HG02642 (cell line): ENCODE results near the gene TMEM158.

Experiments
- ATAC-seq: cut with Tn5 transposase; IDR thresholded peaks from one replicate; pipeline ENCODE4 v1.9.1; 2021; ENCODE audit warnings: mild to moderate bottlenecking; ENCODE audit not compliant: unreplicated experiment, poor library complexity

TMEM158 gene

GRCh38 chr3:45207446-45207845 is 18.6 kb downstream of the TMEM158 start:
- no peak for ATAC-seq

- ATAC-seq: no peak
Measured at GRCh38 chr3:45205126-45205525, 21.0 kb downstream of the TMEM158 start.

- ATAC-seq: no peak
Measured at GRCh38 chr3:45204136-45204535, 22.0 kb downstream of the TMEM158 start.

- no peak for ATAC-seq
Measured at GRCh38 chr3:45199837-45200648, 26.0 kb downstream of the TMEM158 start.

DNA sequence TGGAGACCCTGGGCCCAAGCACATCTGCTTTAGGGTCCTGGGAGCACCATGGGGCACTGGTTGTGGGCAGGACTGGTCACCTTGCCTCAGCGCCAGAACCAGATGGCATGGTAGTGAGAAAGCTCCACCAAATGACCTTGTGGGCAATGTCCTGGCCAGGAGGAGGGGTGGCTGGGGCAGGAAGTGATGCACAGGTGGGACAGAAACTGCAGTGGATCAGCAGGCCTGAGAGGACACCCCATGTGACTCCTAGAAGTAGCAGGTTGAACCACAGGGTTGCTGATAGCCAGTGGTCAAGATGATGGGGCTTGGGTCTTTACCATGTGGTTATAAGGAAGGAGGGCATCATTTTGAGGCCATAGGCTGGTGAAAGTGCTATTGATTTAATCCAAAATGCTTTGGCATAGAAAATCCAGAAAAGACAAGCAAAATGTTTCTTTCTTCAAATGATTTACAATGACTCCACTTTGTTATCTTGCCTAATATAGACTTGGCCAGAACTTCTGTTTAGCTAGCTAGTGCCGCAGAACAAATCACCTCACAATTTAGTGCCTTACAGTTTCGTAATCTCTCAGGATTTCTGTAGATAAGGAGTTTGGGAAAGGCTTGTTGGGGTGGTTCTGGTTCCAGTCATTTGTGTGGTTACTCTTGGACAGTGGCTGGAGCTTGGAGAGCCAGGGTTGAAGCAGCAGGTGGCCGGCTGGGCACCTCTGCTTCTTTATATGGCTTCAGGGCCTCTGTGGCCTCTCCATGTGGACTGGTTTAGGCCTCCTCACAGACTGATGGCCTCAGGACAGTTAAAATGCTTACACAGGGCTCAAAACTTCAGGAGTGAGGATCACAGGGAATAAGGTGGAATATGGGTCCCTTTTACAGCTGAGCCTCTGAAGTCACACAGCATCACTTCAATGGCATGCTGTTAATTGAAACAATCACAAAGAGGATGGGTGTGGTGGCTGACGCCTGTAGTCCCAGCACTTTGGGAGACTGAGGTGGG is 27.5 kb downstream of the TMEM158 start:
- no peak for ATAC-seq

GRCh38 chr3:45194791-45195190 is 31.3 kb downstream of the TMEM158 start:
- no peak for ATAC-seq

GRCh38 chr3:45191924-45192417 is 34.1 kb downstream of the TMEM158 start:
- ATAC-seq: no peak

DNA sequence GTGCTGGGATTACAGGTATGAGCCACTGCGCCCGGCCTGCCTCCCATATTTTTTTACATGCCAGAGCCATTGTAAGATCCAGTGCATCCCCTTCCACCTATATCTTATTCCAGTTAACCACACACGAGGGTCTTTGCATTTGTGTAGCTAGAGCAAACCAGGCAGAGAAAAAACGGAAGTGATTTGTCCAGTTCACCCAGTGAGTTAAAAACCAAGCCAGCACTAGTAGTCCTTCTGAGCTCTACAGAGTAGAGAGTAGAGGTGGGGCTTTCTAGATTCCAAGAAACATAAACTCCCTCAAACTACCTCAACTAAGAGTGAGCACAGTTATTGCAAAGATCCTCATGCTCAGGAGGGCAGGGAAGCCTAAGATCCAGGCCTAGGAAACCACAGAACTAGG is 34.7 kb downstream of the TMEM158 start:
- no peak for ATAC-seq

DNA sequence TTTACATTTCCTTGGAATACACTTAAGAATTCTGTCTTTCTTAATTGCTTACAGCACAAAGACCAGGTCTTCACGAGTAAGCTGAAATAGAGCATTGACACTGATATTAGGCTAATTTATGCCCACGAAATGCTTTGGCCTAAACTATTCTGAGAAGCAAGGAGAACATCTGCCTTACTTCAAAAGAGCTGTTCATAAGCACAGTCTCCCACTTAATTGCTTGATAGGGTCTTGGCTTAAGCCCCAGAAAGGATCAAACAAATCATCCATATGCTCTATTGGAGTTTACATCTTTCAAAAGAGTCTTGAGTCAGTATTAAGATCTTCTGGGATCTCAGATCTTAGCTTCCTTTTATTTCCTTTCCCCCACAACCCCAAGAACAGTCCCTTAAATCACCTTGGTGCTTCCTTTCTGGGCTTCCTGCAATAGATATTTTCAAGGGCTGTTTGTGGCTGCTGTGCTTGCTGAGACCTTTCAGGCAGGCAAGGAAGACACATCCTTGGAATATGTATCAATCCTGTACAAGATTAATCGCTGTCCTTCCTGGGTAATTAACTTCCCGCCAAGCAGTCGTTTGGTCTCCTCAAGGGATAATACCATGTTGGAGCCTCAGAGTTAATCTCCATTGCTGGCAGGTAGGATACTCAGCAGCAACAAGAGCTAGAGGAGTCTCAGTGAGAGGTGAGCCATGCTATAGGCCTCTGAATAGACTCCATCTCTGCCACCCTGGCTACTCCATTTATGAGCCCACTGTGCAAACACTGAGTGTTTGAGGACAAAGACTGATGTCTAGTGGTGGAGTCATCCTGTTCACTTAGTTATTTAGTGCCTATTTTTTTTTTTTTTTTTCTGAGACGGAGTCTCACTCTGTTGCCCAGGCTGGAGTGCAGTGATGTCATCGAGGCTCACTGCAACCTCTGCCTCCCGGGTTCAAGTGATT is 37.1 kb downstream of the TMEM158 start:
- no peak for ATAC-seq

- ATAC-seq: no peak
Measured at GRCh38 chr3:45187694-45188141, 38.4 kb downstream of the TMEM158 start.

- ATAC-seq: no peak
Measured at GRCh38 chr3:45186871-45187270, 39.2 kb downstream of the TMEM158 start.

DNA sequence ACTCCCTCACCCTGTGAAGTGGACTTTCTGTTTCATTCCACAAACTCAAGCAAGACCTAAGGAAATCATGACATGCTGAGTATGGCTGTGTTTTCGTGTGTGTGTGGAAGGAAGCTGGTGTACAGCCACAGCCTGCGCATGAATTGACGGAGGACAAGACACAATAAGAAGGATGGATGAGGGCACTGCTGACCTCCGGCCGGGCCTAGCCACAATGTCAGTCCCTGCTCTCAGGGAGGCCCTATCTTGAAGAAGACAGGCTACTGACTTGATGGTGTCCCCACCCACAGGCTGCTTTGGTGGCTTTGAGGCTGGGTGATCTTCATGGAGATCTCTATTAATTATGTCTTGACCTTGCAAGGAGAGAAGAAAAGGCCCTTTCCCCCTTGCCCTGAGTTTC is 40.6 kb downstream of the TMEM158 start:
- ATAC-seq: no peak

DNA sequence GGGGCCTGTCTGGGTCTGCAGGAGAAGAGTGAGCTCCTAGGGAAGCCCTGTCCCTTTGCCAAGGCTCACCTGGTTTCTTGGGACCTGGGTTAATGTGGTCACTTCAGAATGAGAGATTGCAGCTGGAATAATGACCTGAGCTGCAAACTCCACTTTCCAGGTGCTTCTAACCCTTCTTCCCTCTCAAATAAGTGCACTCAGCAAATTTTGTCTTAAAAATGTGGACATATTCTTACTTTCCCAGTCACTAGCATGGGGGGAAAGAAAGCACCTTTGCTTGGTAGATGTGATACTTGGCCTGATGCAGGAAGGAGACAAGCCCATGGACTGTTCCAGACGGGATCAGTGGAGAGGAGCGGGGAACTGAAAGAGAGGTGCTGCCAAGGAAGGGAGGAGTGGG is 41.0 kb downstream of the TMEM158 start:
- ATAC-seq: no peak

DNA sequence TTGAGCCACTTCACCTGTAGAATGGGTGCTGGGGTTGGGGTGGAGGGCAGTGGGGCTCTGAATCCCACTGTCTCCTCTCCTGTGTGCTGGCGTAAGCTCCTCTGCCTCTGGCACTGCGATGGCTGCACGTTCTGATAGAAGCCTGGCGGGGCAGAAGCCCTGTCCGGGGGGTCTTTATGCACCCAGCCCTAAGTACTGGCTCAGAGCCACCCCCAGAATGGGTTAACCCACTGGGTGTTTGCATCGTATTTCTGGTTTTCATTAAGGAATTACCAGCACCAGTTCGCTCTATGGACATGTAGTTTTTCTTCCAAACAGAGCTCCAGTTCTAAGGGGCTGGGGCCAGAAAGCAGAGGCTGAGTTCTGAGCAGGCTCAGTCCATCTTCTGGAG is 42.2 kb downstream of the TMEM158 start:
- ATAC-seq: no peak

DNA sequence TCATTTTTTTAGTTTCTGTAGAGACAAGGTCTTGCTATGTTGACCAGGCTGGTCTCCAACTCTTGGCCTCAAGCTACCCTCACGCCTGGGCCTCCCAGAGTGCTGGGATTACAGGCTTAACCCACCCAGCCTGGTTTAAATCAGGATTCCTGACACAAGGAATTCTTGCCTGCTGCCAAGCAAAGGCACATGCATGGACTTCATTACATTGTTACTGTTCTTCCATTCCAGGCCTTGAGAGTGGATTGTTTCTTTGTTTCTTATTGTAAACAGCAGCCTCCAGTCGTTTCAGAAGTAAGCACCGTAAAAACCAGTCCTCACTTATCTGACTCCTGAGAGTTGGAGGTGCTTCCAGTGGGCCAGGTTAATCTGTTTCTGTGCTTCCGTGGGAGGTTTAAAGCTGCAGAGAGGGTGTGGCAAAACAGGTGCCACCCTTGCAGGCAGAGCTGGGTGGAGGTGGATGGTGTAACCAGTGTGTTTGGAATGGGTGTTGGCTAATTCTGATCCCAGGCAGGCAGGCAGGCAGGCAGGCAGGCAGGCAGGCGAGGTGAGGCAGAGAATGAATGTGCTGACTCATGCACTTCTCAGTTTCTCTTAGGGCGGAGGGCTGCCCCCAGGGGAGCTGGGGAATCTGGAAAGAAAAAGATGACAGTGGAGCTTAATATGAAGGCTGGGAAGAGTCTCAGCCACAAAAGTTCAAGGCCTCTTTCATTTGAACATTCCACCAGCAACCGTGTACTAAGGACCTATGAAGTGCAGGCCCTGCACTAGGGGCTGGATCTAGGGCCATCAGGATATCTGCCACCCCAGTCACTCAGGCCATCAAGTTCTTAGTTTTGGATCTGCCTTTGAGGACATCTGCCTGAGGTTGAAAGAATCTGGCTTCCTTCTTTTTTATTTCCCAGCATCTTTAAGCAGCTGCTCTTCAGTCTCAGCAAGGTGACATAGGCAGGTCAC is 42.9 kb downstream of the TMEM158 start:
- no peak for ATAC-seq

GRCh38 chr3:45181496-45181895 is 44.6 kb downstream of the TMEM158 start:
- no peak for ATAC-seq

DNA sequence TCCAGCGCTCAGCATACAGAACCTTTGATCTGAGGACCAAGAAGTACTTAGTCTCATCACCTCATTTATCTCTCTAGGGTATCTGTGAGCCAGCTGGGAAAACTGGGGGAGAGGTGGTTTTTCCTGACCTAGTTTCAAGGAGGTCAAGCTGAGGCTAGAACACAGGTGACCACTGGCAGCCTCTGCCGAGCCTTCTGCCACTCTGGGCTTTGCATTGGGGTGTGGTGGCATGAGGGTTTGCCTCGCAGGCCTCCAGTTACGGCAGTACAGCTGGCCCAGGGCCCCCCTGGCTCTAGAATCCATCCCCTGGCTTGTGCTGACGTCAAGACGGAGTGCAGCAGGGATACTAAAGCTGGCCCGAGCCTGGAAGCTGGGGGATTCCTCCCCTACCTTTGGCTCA is 45.2 kb downstream of the TMEM158 start:
- ATAC-seq: no peak

DNA sequence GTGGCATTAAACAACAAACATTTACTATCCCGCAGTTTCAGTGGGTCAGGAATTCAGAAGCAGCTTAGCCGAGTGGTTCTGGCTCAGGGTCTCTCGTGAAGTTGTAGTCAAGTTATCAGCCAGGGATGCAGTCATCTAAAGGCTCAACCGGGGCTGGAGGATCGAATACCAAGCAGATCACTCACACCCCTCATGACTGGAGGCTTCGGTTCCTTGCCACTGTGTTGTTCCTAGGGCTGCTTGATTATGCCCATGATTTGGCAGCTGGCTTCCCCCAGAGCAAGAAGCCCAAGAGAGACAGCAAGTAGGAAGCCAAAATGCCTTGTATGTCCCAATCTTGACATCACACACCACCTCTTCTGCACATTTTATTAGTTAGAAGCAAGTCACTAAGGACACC is 46.0 kb downstream of the TMEM158 start:
- no peak for ATAC-seq

DNA sequence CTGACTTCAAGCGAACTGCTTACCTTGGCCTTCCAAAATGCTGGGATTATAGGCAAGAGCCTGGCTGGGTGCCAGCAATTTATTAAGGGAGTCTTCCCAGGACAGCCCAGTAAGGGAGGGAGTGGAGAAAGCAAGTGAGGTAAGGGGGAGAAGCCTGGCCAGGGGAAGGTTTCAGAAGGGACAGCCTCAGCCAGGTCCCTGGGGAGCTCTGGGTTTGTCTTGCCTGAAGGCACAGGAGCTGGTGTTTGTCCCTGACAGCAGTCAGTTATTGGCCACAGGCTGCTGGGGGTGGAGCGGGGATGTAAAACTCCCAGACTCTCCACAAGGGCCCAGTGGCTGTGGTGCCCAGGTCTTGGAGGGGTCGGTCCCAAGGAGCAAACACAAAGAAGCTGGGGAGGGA is 46.9 kb downstream of the TMEM158 start:
- no peak for ATAC-seq
